ENCODE measurements around the gene BMPR1A. TPM values are rescaled to one million over a fixed set of nuclear protein-coding genes. Genes with fewer than 3 reads are reported as not detected.

The BMPR1A gene
- total and polyA plus RNA-seq, 2 experiments from 2014 or later, result 14.2 to 82.5 TPM

GRCh38 chr10:86742230-86742629 lies 14.2 kb upstream of the BMPR1A start:
- no peak for TF ChIP-seq JUNB (IDR thresholded peaks at IDR 0.05; ENCODE audit: unreplicated experiment)
- TF ChIP-seq, protein P1, sequence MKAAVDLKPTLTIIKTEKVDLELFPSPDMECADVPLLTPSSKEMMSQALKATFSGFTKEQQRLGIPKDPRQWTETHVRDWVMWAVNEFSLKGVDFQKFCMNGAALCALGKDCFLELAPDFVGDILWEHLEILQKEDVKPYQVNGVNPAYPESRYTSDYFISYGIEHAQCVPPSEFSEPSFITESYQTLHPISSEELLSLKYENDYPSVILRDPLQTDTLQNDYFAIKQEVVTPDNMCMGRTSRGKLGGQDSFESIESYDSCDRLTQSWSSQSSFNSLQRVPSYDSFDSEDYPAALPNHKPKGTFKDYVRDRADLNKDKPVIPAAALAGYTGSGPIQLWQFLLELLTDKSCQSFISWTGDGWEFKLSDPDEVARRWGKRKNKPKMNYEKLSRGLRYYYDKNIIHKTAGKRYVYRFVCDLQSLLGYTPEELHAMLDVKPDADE (IDR thresholded peaks at IDR 0.05), result no peak
- no peak for TF ChIP-seq EZH2 (IDR thresholded peaks at IDR 0.05; ENCODE audit: low read depth, unreplicated experiment)
- no peak for TF ChIP-seq ZNF331 (CRISPR knock-in tag; IDR thresholded peaks at IDR 0.05; ENCODE audit: low read depth)
- no peak for TF ChIP-seq EZH2phosphoT487 (IDR thresholded peaks at IDR 0.05; ENCODE audit: unreplicated experiment)
- no peak for TF ChIP-seq POLR2AphosphoS5 (IDR thresholded peaks at IDR 0.05; ENCODE audit: low read depth)
- no peak for TF ChIP-seq NANOG (IDR thresholded peaks at IDR 0.05; ENCODE audit: borderline replicate concordance)
- no peak for TF ChIP-seq REST (IDR thresholded peaks at IDR 0.05; ENCODE audit: unreplicated experiment)
- TF ChIP-seq CREB1 (CRISPR knock-in tag; IDR thresholded peaks at IDR 0.05; ENCODE audit: low read depth), result no peak
- TF ChIP-seq ZNF462 (CRISPR knock-in tag; IDR thresholded peaks at IDR 0.05), result no peak
- no peak for TF ChIP-seq ZNF114 (CRISPR knock-in tag; IDR thresholded peaks at IDR 0.05)
- TF ChIP-seq STAT1 (IDR thresholded peaks at IDR 0.05; ENCODE audit: unreplicated experiment), result no peak
- TF ChIP-seq, protein P2, sequence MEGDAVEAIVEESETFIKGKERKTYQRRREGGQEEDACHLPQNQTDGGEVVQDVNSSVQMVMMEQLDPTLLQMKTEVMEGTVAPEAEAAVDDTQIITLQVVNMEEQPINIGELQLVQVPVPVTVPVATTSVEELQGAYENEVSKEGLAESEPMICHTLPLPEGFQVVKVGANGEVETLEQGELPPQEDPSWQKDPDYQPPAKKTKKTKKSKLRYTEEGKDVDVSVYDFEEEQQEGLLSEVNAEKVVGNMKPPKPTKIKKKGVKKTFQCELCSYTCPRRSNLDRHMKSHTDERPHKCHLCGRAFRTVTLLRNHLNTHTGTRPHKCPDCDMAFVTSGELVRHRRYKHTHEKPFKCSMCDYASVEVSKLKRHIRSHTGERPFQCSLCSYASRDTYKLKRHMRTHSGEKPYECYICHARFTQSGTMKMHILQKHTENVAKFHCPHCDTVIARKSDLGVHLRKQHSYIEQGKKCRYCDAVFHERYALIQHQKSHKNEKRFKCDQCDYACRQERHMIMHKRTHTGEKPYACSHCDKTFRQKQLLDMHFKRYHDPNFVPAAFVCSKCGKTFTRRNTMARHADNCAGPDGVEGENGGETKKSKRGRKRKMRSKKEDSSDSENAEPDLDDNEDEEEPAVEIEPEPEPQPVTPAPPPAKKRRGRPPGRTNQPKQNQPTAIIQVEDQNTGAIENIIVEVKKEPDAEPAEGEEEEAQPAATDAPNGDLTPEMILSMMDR (conservative IDR thresholded peaks at IDR 0.05; ENCODE audit: low read depth in 2 of 2), result no peak
- Histone ChIP-seq H2AFZ (peak overlapping the region; percentile 6; the same call in 1 of the 2 replicates), H3K9me2 (ENCODE audit: insufficient read depth) (no peaks in the 10 kb centered on the region), H3K4me2 (peak overlapping the region; percentile 33; the same call in 1 of the 2 replicates), H3K4me1 (ENCODE audit: insufficient read depth) (peaks cover 10% of the 10 kb centered on the region; the same call in 1 of the 2 replicates), H3K36me3 (ENCODE audit: insufficient read depth) (no peaks in the 10 kb centered on the region), H3K79me2 (replicated peaks; ENCODE audit: insufficient read depth) (no peaks in the 10 kb centered on the region), H3K4me3 (no peak overlapping the region), H3K27me3 (ENCODE audit: insufficient read depth) (no peaks in the 10 kb centered on the region), H3F3A (replicated peaks; ENCODE audit: low read depth) (no peaks in the 10 kb centered on the region), H4K20me1 (replicated peaks; ENCODE audit: insufficient read depth) (no peaks in the 10 kb centered on the region), H3K27ac (ENCODE audit: low read depth) (0 out of 2 replicates have a peak overlapping the region, but pooled peaks have one; percentile 10)
- Mint-ChIP-seq H3K27ac (no peak overlapping the region), H3K9me3 (no peaks in the 10 kb centered on the region), H3K4me1 (peaks cover 14% of the 10 kb centered on the region), H3K27me3 (ENCODE audit: insufficient read depth, low read depth, poor library complexity) (peaks cover 5% of the 10 kb centered on the region), H3K4me3 (no peak overlapping the region), H3K36me3 (ENCODE audit: low read depth) (no peaks in the 10 kb centered on the region)
- ATAC-seq (no peak), DNase-seq (ENCODE audit: low spot score) (no peak)
